HG03439 (cell line): ENCODE data around the gene GP1BB.
"Not testable (repeated sequence)": the region's sequence is repeated elsewhere in the genome, so short reads cannot be mapped to it uniquely, and the experiment has no call there.

Experiments used
- ATAC-seq: cut with Tn5 transposase; IDR thresholded peaks from one replicate; pipeline ENCODE4 v1.9.1; 2021; ENCODE audit warnings: mild to moderate bottlenecking, moderate library complexity; ENCODE audit not compliant: unreplicated experiment

Gene GP1BB

GRCh38 chr22:19724927-19725661, 1.8 kb downstream of the GP1BB start:
- ATAC-seq: no peak

- ATAC-seq: not testable (repeated sequence)
These were observed 2.9 kb downstream of the GP1BB start for GRCh38 chr22:19726064-19726788.

GRCh38 chr22:19727310-19728150, 4.2 kb downstream of the GP1BB start:
- ATAC-seq: no peak

- no peak for ATAC-seq
These were observed 4.9 kb downstream of the GP1BB start for GRCh38 chr22:19728271-19728670.

GRCh38 chr22:19728836-19729235, 5.5 kb downstream of the GP1BB start:
- ATAC-seq: no peak

- ATAC-seq: no peak
These were observed 6.2 kb downstream of the GP1BB start for GRCh38 chr22:19729507-19729906.

GRCh38 chr22:19730198-19730597, 6.9 kb downstream of the GP1BB start:
- no peak for ATAC-seq

- no peak for ATAC-seq
These were observed 7.5 kb downstream of the GP1BB start for GRCh38 chr22:19730655-19731360.

- ATAC-seq: no peak
These were observed 8.2 kb downstream of the GP1BB start for GRCh38 chr22:19731361-19732135.

GRCh38 chr22:19732403-19733113, 9.2 kb downstream of the GP1BB start:
- ATAC-seq: no peak

- ATAC-seq: no peak
These were observed 10.4 kb downstream of the GP1BB start for GRCh38 chr22:19733755-19734154.

GRCh38 chr22:19734163-19734562, 10.8 kb downstream of the GP1BB start:
- no peak for ATAC-seq

- no peak for ATAC-seq
These were observed 11.6 kb downstream of the GP1BB start for GRCh38 chr22:19734837-19735382.

GRCh38 chr22:19735665-19736510, 12.5 kb downstream of the GP1BB start:
- ATAC-seq: no peak

- ATAC-seq: no peak
These were observed 14.7 kb downstream of the GP1BB start for GRCh38 chr22:19737846-19738663.

- ATAC-seq: no peak
These were observed 15.5 kb downstream of the GP1BB start for GRCh38 chr22:19738664-19739447.

- no peak for ATAC-seq
These were observed 16.1 kb downstream of the GP1BB start for GRCh38 chr22:19739448-19739895.
